ENCODE measurements around the gene DLG2.

The DLG2 gene

DNA sequence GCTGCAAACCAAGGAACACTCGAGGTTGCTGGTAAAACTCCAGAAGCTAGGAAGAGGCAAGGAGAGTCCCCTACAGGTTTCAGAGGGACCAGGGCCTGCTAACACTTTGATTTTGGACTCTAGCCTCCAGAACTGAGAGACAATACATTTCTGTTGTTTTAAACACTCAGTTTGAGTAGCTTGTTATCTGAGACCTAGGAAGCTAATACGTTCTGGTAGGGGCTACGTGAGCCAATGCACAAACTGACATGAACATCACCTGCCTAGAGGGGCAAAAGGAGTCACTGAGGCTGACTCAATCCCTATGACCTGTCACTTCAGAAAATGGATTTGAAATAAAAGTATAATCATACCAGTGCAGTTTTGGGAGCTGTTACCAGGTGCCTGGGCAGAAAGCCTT, 1775.1 kb downstream of the DLG2 start:
- DNase-seq (ENCODE audit: insufficient read length, low spot score) (no peak), FAIRE-seq (no peak)
- TF ChIP-seq, protein P1, sequence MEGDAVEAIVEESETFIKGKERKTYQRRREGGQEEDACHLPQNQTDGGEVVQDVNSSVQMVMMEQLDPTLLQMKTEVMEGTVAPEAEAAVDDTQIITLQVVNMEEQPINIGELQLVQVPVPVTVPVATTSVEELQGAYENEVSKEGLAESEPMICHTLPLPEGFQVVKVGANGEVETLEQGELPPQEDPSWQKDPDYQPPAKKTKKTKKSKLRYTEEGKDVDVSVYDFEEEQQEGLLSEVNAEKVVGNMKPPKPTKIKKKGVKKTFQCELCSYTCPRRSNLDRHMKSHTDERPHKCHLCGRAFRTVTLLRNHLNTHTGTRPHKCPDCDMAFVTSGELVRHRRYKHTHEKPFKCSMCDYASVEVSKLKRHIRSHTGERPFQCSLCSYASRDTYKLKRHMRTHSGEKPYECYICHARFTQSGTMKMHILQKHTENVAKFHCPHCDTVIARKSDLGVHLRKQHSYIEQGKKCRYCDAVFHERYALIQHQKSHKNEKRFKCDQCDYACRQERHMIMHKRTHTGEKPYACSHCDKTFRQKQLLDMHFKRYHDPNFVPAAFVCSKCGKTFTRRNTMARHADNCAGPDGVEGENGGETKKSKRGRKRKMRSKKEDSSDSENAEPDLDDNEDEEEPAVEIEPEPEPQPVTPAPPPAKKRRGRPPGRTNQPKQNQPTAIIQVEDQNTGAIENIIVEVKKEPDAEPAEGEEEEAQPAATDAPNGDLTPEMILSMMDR (IDR thresholded peaks at IDR 0.05; ENCODE audit: insufficient read depth, missing control alignments): no peak

DNA sequence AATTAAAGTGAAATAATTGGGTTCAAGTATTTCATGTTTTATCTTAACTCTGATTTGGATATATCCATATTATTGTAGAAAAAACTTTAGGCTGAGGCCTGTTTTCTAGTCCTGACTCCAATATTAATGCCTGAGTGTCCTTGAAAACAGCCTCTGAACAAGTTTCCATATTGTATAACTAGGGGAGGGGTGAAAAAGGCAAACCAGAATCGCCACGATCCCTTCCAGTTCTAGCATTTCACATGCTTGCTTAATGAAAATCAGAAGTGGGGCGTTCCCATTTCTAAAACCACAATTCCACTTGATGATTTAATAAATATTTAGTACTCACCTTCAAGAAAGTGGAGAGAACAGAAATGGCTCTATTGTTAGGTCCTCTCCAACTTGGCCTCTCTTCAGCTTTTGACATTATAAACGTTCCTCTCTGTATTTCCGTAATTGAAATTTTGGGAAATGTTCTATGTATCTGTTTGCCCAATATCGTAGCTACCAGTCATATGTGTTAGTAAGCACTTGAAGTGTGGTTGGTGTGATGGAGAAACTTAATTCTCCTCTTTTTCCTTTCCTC, 1779.6 kb downstream of the DLG2 start:
- no peak for DNase-seq (ENCODE audit: insufficient read length, low spot score)
- TF ChIP-seq, protein P1 (IDR thresholded peaks at IDR 0.05; ENCODE audit: insufficient read depth, missing control alignments): no peak
- FAIRE-seq: no peak

DNA sequence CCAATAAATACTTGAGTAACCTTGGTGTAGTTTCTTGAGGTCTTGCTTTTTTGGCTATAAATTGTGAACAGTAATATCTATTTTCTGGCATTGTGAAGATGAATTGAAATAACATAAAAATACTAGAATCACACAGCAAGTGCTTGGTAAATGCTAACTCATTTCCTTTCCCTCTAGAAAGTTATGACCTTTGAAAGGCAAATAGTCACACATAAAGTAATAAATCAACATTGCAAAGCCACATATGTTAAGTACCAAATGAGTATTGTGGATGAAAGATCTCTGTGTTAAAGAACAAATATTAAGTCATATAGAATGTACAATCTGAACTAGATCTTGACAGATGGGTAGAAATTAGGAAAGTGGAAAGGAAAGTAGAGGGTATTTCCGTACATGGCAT, 1781.3 kb downstream of the DLG2 start:
- no peak for FAIRE-seq
- TF ChIP-seq, protein P1 (IDR thresholded peaks at IDR 0.05; ENCODE audit: insufficient read depth, missing control alignments): no peak
- no peak for DNase-seq (ENCODE audit: insufficient read length, low spot score)

DNA sequence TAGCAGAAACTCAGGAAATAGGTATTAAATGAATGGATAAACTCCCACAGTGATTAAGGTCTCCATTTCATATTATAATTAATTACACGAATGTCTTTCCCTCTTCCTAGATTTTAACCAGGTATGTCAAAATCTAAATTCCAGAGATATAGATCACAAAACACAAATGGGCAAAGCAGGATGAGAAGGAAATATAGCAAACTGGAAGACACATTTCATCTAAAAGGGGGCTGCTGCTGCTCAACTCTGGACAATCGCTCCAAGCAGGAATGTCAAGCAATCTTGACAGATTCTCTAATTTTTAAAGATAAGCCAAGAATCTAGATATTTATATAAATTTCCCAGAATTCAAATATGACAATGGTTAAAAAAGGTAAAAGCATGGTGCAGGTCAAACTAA, 1786.8 kb downstream of the DLG2 start:
- FAIRE-seq (no peak), DNase-seq (ENCODE audit: insufficient read length, low spot score) (no peak)
- TF ChIP-seq, protein P1 (IDR thresholded peaks at IDR 0.05; ENCODE audit: insufficient read depth, missing control alignments): no peak

DNA sequence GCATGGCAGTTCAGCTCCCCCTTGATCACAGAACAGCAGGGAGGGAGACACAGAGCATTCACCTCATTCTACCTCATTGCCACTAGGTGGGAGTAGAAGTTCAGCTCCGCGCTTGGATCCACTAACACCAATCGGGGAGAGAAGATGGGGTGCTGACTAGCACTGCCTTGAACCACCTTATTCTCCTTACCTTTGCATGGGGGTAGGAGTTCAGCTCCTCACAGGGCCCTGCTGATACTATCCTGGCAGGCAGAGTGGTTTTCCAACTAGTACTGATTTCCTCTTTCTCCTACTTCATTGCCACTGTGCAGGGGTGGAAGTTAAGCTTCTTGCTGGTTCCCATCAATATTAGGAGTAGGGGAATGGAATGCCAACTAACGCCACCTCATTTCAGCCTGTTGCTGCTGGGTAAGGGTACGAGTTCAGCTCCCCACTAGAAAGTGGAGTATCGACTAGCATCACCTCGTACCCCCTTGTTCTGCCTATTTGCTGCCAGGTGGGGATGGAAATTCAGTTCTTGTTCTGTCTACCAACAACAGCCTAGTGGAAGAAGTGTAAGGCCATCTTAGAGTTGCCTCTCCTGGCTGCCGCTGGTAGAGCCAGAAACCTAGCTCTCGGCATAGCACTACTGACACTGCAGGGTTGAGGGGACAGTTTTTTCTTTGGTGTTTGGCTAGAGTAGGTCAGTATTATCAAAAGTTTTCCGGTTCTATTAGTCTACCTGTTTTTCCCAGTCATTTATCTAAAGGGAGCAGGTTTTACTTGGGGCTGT, 1790.1 kb downstream of the DLG2 start:
- TF ChIP-seq, protein P1 (IDR thresholded peaks at IDR 0.05; ENCODE audit: insufficient read depth, missing control alignments): peak; percentile 87
- FAIRE-seq (peak; percentile 66), DNase-seq (ENCODE audit: insufficient read length, low spot score) (peak; percentile 30)

DNA sequence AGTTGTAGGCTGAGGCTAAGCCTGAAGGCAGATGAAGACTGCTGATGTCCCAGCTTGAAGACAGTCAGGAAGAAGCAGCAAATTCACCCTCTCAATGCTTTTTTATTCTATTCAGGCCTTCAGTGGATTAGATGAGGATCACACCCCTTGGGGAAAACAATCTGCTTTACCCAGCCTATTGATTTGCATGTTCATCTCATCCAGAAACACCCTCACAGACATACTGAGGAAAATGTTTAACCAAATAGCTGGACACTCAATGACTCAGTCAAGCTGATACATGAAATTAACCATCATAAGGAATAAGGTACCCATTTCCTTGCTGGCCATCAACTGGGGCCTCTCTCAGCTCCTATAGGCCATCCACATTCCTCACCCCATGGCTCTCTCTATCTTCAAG, 1791.1 kb downstream of the DLG2 start:
- TF ChIP-seq, protein P1 (IDR thresholded peaks at IDR 0.05; ENCODE audit: insufficient read depth, missing control alignments): no peak
- FAIRE-seq (no peak), DNase-seq (ENCODE audit: insufficient read length, low spot score) (no peak)

DNA sequence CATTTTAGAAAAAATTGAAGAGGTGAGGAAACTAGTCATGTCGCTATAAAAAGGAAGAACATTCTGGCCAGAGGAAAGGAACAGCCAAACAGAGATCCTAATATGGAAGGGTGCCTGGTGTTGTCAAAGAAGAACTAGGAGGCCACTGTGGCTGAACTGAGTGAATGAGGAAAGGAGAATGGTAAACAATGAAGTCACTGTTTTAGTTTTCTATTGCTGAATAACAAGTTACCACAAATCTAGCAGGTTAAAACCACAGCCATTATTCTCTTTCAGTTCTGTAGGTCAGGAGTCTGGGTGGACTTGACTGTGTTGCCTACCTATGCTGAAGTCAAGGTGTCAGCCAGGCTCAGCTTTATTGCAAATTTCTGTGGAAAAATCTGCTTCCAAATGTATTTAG, 1791.7 kb downstream of the DLG2 start:
- no peak for DNase-seq (ENCODE audit: insufficient read length, low spot score)
- no peak for FAIRE-seq
- TF ChIP-seq, protein P1 (IDR thresholded peaks at IDR 0.05; ENCODE audit: insufficient read depth, missing control alignments): no peak
